ENCODE results near the gene UBTFL1.

The UBTFL1 gene

GRCh38 chr11:90124946-90125345 is 39.2 kb downstream of the UBTFL1 start:
- no peaks in the 10 kb centered on the region for H3K9me3 ChIP-seq (ENCODE audit: control insufficient read depth, insufficient read depth, low read length)
- no peak overlapping the region for H3K27ac ChIP-seq (ENCODE audit: low read depth, low read length)
- H3K27me3 ChIP-seq (ENCODE audit: control insufficient read depth, low read length), result no peaks in the 10 kb centered on the region
- no peaks in the 10 kb centered on the region for H3K36me3 ChIP-seq (ENCODE audit: control insufficient read depth, low read length)
- TF ChIP-seq EZH2phosphoT487 (IDR thresholded peaks at IDR 0.05; ENCODE audit: borderline replicate concordance, low read length) (no peak), CTCF (IDR thresholded peaks at IDR 0.05; ENCODE audit: low read depth, low read length, poor library complexity, severe bottlenecking) (no peak)
- H3K4me2 ChIP-seq (ENCODE audit: low read length), result no peak overlapping the region
- no peaks in the 10 kb centered on the region for H3K79me2 ChIP-seq (ENCODE audit: control insufficient read depth, low read length)
- no peak overlapping the region for H3K4me3 ChIP-seq (ENCODE audit: low read length)
- no peaks in the 10 kb centered on the region for H3F3A ChIP-seq (ENCODE audit: control insufficient read depth, insufficient read depth)
- H4K20me1 ChIP-seq (ENCODE audit: control insufficient read depth, insufficient read depth, low read depth, low read length), result no peaks in the 10 kb centered on the region
- H3K9me2 ChIP-seq (replicated peaks; ENCODE audit: control insufficient read depth, low read length), result no peaks in the 10 kb centered on the region
- H3K4me1 ChIP-seq (ENCODE audit: control insufficient read depth, low read length), result no peaks in the 10 kb centered on the region

GRCh38 chr11:90133560-90134477 is 48.1 kb downstream of the UBTFL1 start:
- Histone ChIP-seq H3F3A (ENCODE audit: control insufficient read depth, insufficient read depth) (no peaks in the 10 kb centered on the region), H3K4me1 (ENCODE audit: control insufficient read depth, low read length) (no peaks in the 10 kb centered on the region), H3K36me3 (ENCODE audit: control insufficient read depth, low read length) (no peaks in the 10 kb centered on the region), H4K20me1 (ENCODE audit: control insufficient read depth, insufficient read depth, low read depth, low read length) (no peaks in the 10 kb centered on the region), H3K4me3 (ENCODE audit: low read length) (peak overlapping the region; percentile 5; the same call in 1 of the 2 replicates), H3K27ac (ENCODE audit: low read depth, low read length) (no peak overlapping the region), H3K4me2 (ENCODE audit: low read length) (0 out of 2 replicates have a peak overlapping the region, but pooled peaks have one; percentile 23), H3K9me3 (ENCODE audit: control insufficient read depth, insufficient read depth, low read length) (no peaks in the 10 kb centered on the region), H3K79me2 (ENCODE audit: control insufficient read depth, low read length) (no peaks in the 10 kb centered on the region), H3K27me3 (ENCODE audit: control insufficient read depth, low read length) (peaks cover 35% of the 10 kb centered on the region), H3K9me2 (replicated peaks; ENCODE audit: control insufficient read depth, low read length) (no peaks in the 10 kb centered on the region)
- TF ChIP-seq EZH2phosphoT487 (IDR thresholded peaks at IDR 0.05; ENCODE audit: borderline replicate concordance, low read length) (no peak), CTCF (IDR thresholded peaks at IDR 0.05; ENCODE audit: low read depth, low read length, poor library complexity, severe bottlenecking) (no peak)

- peaks cover 35% of the 10 kb centered on the region for H3K27me3 ChIP-seq (ENCODE audit: control insufficient read depth, low read length)
- no peaks in the 10 kb centered on the region for H3F3A ChIP-seq (ENCODE audit: control insufficient read depth, insufficient read depth)
- no peaks in the 10 kb centered on the region for H4K20me1 ChIP-seq (ENCODE audit: control insufficient read depth, insufficient read depth, low read depth, low read length)
- H3K36me3 ChIP-seq (ENCODE audit: control insufficient read depth, low read length), result no peaks in the 10 kb centered on the region
- H3K9me3 ChIP-seq (ENCODE audit: control insufficient read depth, insufficient read depth, low read length), result no peaks in the 10 kb centered on the region
- no peaks in the 10 kb centered on the region for H3K79me2 ChIP-seq (ENCODE audit: control insufficient read depth, low read length)
- no peak within 1 kb of the TSS for H3K27ac ChIP-seq (ENCODE audit: low read depth, low read length)
- no peaks in the 10 kb centered on the region for H3K4me1 ChIP-seq (ENCODE audit: control insufficient read depth, low read length)
- H3K9me2 ChIP-seq (replicated peaks; ENCODE audit: control insufficient read depth, low read length), result no peaks in the 10 kb centered on the region
- H3K4me2 ChIP-seq (ENCODE audit: low read length), result peak within 1 kb of the TSS; percentile 23; the same call in 1 of the 2 replicates
- peak within 1 kb of the TSS; percentile 5; the same call in 1 of the 2 replicates for H3K4me3 ChIP-seq (ENCODE audit: low read length)
- no peak for TF ChIP-seq CTCF (IDR thresholded peaks at IDR 0.05; ENCODE audit: low read depth, low read length, poor library complexity, severe bottlenecking)
- no peak for TF ChIP-seq EZH2phosphoT487 (IDR thresholded peaks at IDR 0.05; ENCODE audit: borderline replicate concordance, low read length)
Observed at GRCh38 chr11:90134478-90135003, 48.8 kb downstream of the UBTFL1 start, which contains the start of gene NAALAD2. Gene NAALAD2 (plus strand): TSS chr11:90134663. CDS start chr11:90134759, 96 bp downstream.

Data from DOHH2 (cell line).